Measurements from ENCODE around the gene ZNF618.

GRCh38 chr9:114094971-114095370 is 218.9 kb downstream of the ZNF618 start:
- TF ChIP-seq CTCF (conservative IDR thresholded peaks at IDR 0.05; ENCODE audit: low read depth, low read length) = no peak
- no peak for TF ChIP-seq EZH2 (IDR thresholded peaks at IDR 0.05; ENCODE audit: borderline replicate concordance, low read depth, low read length, poor library complexity, severe bottlenecking)

Data from A673 (cell line).